ENCODE measurements around the gene TIAM2.

TIAM2 gene

DNA sequence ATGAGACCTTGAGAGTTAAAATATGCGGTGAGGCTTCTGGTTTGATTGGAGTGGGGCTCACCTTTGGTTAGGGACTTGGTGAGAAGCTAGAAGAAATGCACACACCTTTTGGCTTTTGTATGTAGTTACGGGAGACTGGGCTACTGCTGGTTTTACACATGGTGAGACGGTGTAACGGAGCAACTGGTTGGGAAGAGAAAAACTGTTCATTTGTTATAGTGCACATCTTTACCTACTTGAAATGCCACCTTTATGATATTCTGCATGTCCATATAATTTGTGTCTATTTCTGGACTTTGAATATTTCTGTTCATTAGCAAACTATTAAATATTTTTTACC is 31.6 kb downstream of the TIAM2 start:
- in situ Hi-C loops (cut with HindIII; ENCODE audit: low sequenced_read_pairs) = no loop called here
- H3K4me3 ChIP-seq (ENCODE audit: low read depth, low read length) = no peak overlapping the region
- TF ChIP-seq, protein P1, sequence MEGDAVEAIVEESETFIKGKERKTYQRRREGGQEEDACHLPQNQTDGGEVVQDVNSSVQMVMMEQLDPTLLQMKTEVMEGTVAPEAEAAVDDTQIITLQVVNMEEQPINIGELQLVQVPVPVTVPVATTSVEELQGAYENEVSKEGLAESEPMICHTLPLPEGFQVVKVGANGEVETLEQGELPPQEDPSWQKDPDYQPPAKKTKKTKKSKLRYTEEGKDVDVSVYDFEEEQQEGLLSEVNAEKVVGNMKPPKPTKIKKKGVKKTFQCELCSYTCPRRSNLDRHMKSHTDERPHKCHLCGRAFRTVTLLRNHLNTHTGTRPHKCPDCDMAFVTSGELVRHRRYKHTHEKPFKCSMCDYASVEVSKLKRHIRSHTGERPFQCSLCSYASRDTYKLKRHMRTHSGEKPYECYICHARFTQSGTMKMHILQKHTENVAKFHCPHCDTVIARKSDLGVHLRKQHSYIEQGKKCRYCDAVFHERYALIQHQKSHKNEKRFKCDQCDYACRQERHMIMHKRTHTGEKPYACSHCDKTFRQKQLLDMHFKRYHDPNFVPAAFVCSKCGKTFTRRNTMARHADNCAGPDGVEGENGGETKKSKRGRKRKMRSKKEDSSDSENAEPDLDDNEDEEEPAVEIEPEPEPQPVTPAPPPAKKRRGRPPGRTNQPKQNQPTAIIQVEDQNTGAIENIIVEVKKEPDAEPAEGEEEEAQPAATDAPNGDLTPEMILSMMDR (IDR thresholded peaks at IDR 0.05; ENCODE audit: low read depth, low read length) = no peak
- DNase-seq (ENCODE audit: low read depth, low spot score) = no peak

DNA sequence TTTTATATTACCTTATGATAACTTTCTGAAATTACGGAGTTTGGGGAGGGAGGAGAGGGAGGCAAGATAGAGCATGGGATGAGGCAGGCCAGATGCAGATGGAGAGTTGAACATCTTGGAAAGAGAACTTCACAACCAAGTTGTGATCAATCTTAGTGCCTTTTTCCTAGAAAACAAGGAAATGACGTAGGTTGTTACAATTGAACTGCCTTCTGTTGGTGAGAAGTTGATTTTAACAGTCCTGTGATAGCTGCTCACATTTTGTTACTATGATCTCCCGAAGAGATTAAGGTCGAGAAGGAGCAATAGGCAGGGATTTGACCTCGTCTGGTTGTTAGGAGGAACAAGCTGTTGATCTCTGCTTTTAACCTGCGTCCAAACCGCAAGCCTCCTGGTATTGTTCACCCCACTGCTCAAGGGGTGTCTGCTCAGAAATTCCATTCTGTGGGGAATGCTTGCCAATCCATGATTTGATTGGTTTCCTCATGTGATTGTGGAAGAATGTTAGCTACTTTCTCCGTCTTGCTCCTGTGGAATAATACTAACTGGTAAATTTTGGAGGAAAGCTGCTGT is 35.1 kb downstream of the TIAM2 start:
- TF ChIP-seq, protein P1 (IDR thresholded peaks at IDR 0.05; ENCODE audit: low read depth, low read length) = no peak
- in situ Hi-C loops (cut with HindIII; ENCODE audit: low sequenced_read_pairs) = no loop called here
- DNase-seq (ENCODE audit: low read depth, low spot score) = no peak
- no peak overlapping the region for H3K4me3 ChIP-seq (ENCODE audit: low read depth, low read length)

DNA sequence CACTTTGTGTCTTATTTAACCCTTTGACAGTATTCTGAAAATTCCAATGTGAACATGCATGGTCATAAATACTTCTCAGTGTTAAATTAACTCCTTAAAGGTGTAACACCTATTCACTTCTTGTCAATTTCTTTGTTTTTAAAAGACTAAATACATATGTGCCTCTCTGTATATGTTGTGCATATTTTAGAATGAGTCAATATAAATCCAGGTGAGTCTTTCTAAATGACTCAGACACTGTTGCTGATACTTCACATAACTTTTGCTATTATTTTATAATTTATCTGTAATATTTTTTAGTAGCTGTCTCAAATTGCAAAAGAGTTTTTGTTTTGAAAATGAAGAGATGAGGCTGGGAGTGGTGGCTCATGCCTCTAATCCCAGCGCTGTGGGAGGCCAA is 36.0 kb downstream of the TIAM2 start:
- in situ Hi-C loops (cut with HindIII; ENCODE audit: low sequenced_read_pairs) = no loop called here
- TF ChIP-seq, protein P1 (IDR thresholded peaks at IDR 0.05; ENCODE audit: low read depth, low read length) = no peak
- no peak overlapping the region for H3K4me3 ChIP-seq (ENCODE audit: low read depth, low read length)
- DNase-seq (ENCODE audit: low read depth, low spot score) = no peak

DNA sequence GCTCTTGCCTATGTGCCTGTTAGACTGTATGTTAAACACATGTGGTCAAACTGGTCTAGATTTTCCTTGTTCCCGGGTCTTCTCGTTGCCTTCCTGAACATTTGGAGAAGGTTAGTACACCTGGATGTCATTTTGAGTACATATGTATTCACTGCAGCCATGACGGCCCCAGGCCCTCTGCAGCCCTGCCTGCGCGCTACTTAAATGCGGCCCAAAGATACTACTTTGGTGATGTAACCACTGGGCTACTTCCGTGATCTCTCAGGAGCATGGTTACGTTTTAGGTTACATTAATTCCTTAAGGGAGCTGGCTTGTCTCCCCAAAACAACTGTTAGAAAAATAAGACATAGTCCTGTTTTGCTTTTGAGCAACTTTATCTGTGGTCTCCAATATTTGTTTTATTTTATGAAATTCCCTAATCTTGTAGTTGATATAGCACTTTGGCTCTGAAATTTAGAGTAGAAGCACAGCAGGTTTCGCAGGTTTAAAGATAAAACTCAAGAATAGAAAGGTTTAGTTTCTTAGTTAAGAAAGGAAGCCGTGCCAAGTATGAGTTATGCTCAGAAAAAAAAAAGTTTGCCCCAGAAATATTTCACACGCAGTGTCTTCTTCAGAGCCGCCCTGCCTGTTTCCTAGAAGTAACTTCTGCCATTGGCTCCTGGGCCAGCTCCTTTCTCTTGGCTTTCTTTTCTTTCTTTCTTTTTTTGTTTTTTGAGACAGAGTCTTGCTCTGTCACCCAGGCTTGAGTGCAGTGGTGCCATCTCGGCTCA is 38.1 kb downstream of the TIAM2 start:
- H3K4me3 ChIP-seq (ENCODE audit: low read depth, low read length) = no peak overlapping the region
- in situ Hi-C loops (cut with HindIII; ENCODE audit: low sequenced_read_pairs) = no loop called here
- no peak for DNase-seq (ENCODE audit: low read depth, low spot score)
- TF ChIP-seq, protein P1 (IDR thresholded peaks at IDR 0.05; ENCODE audit: low read depth, low read length) = no peak

DNA sequence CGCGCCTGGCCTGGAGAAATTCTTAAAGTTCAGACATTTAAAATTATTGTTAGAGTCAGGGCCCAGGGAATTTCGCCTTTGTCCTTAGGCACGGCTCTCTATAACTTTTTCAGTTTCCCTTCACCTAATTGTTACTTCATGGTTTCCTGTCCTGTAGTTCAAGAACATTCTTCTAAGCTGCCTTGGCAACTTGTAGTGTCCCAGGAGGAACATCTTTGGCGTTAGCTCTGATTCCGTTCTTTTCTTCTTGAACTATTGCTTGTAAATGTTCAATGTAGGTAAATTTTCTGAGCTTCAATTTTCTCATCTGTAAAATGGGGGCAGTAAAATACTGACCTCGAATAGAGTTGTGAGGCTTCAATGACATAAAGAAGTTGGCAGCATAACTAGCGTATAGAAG is 41.8 kb downstream of the TIAM2 start:
- in situ Hi-C loops (cut with HindIII; ENCODE audit: low sequenced_read_pairs) = no loop called here
- TF ChIP-seq, protein P1 (IDR thresholded peaks at IDR 0.05; ENCODE audit: low read depth, low read length) = no peak
- no peak for DNase-seq (ENCODE audit: low read depth, low spot score)

DNA sequence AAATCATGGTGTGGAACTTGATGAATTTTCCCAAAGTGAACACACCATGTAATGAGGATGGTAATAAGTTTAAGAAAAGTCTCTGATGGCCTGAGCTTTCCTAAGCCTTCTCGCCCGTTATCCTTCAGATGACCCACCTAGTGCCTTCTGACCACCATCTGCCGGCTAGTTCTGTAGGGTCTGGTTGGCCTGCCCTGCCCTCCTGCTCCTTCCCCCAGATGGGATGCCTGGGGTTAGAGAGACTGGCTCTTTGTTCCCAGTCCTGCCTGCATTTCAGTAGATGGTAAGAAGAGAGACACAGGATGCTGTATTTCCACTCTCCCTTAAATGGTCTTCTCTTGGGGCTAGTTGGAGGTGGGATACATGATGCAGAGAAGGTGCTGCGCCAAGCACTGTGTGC is 43.0 kb downstream of the TIAM2 start:
- TF ChIP-seq, protein P1 (IDR thresholded peaks at IDR 0.05; ENCODE audit: low read depth, low read length) = no peak
- in situ Hi-C loops (cut with HindIII; ENCODE audit: low sequenced_read_pairs) = no loop called here
- no peak for DNase-seq (ENCODE audit: low read depth, low spot score)
- H3K4me3 ChIP-seq (ENCODE audit: low read depth, low read length) = no peak overlapping the region

More for the DNA sequence above, 41.8 kb downstream of the TIAM2 start:
- no peak overlapping the region for H3K4me3 ChIP-seq (ENCODE audit: low read depth, low read length)
